ENCODE measurements around the gene CDK18. TPM values are rescaled to one million over a fixed set of nuclear protein-coding genes. Genes with fewer than 3 reads are reported as not detected.
A peak's percentile ranks its signal among the peaks of the same experiment; 100 is the strongest.

Gene CDK18
- total RNA-seq, 1 experiment from 2014 or later: 38.5 TPM

DNA sequence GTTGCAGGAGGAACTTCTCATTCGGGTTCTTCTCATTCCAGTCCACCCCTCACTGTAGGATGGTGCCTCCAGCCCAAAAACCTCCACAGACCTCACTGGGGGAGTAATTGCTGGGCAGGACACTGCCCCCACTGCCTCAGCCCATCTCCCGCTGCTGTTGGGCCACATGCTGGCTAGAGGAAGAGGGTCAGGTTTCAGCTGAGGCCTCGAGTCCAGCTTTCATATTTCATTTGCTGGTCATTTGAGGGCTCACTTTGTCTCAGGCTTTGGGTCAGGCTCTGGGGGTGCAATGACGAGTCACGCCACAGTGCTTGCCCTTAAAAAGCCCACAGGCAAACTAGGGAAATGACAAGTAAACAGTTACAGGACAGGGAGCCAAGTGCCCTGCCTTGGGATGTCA lies 9.3 kb downstream of the CDK18 start:
- H2AK5ac ChIP-seq (ENCODE audit: insufficient read length, low read length): no peak overlapping the region

More for the DNA sequence above, 9.3 kb downstream of the CDK18 start:
- Histone ChIP-seq H4K91ac (ENCODE audit: insufficient read length, low read depth, low read length) (no peak overlapping the region), H4K5ac (ENCODE audit: insufficient read length, low read depth, low read length) (no peak overlapping the region), H2BK20ac (ENCODE audit: low read depth, low read length, poor library complexity, severe bottlenecking) (no peak overlapping the region), H3K9ac (ENCODE audit: extremely low read depth, insufficient read length, low read length) (no peak overlapping the region), H3K4me2 (ENCODE audit: insufficient read depth, insufficient read length, low read length) (no peak overlapping the region), H2BK5ac (ENCODE audit: insufficient read length, low read length) (no peak overlapping the region), H2BK12ac (ENCODE audit: insufficient read length, low read depth, low read length) (no peak overlapping the region), H3K9me3 (ENCODE audit: control insufficient read depth, low read depth, low read length) (no peaks in the 10 kb centered on the region), H4K8ac (replicated peaks; ENCODE audit: insufficient read length, low read depth, low read length) (no peak overlapping the region), H3K4me1 (ENCODE audit: insufficient read depth, low read length) (peaks cover 9% of the 10 kb centered on the region; the same call in 1 of the 2 replicates), H3K56ac (ENCODE audit: insufficient read length, low read depth, low read length) (no peak overlapping the region), H3K79me2 (ENCODE audit: insufficient read depth, low read length) (no peaks in the 10 kb centered on the region), H3K79me1 (ENCODE audit: insufficient read depth, low read depth, low read length, poor library complexity, severe bottlenecking) (no peaks in the 10 kb centered on the region), H3K23me2 (ENCODE audit: insufficient read length, low read depth, low read length, poor library complexity, severe bottlenecking) (no peaks in the 10 kb centered on the region), H3T11ph (ENCODE audit: low read length) (no peak overlapping the region), H2AFZ (ENCODE audit: low read length) (no peak overlapping the region), H3K27ac (ENCODE audit: insufficient read length, low read depth, low read length) (no peak overlapping the region), H3K18ac (ENCODE audit: insufficient read length, low read depth, low read length) (no peak overlapping the region), H3K4ac (ENCODE audit: low read depth, low read length) (no peak overlapping the region), H2BK15ac (ENCODE audit: low read depth, low read length) (no peak overlapping the region), H4K20me1 (ENCODE audit: control insufficient read depth, insufficient read depth, insufficient read length) (no peaks in the 10 kb centered on the region), H3K27me3 (ENCODE audit: insufficient read depth, low read length) (no peaks in the 10 kb centered on the region), H3K14ac (ENCODE audit: insufficient read depth, low read length) (no peak overlapping the region), H2BK120ac (ENCODE audit: low read depth, low read length, poor library complexity, severe bottlenecking) (no peak overlapping the region), H3K23ac (ENCODE audit: insufficient read length, low read depth, low read length) (no peak overlapping the region)
- Mint-ChIP-seq H3K4me1 (peaks cover 46 to 55% of the 10 kb centered on the region in 2 experiments), H3K27me3 (ENCODE audit: low read depth) (peaks cover 2% of the 10 kb centered on the region; the same call in 1 of the 2 replicates), H3K4me3 (no peak overlapping the region), H3K27ac (peak overlapping the region in 2 of 3 experiments; percentile 30 to 34; a peak in 2 of 7 replicates), H3K9me3 (no peaks in the 10 kb centered on the region), H3K36me3 (ENCODE audit: insufficient read depth in 1 of 3, low read depth in 3 of 3) (peaks cover 0 to 3% (median 0%) of the 10 kb centered on the region in 3 experiments; a peak in 2 of 7 replicates)
- no peak for DNase-seq
- WGBS (ENCODE audit: extremely low coverage, insufficient read length, low lambda C conversion rate): no CpG with 5 or more reads among the region's 5 CpGs
- TF ChIP-seq CTCF (conservative IDR thresholded peaks at IDR 0.05): no peak
